GM19023 (cell line): Measurements from ENCODE around the gene RHNO1.

ENCODE experiments used
- ATAC-seq: cut with Tn5 transposase; IDR thresholded peaks from one replicate; pipeline ENCODE4 v1.9.1; 2021; ENCODE audit warnings: mild to moderate bottlenecking, moderate library complexity; ENCODE audit not compliant: unreplicated experiment

The RHNO1 gene, protein sequence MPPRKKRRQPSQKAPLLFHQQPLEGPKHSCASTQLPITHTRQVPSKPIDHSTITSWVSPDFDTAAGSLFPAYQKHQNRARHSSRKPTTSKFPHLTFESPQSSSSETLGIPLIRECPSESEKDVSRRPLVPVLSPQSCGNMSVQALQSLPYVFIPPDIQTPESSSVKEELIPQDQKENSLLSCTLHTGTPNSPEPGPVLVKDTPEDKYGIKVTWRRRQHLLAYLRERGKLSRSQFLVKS

GRCh38 chr12:2877047-2877952, at the start of gene RHNO1, which contains the start of gene FOXM1:
TSS of gene RHNO1 (plus strand) at chr12:2877223. CDS start at chr12:2885367, 8,144 bp downstream.
TSS of gene FOXM1 (minus strand) at chr12:2877174. CDS start at chr12:2874478, 2,696 bp downstream.
- ATAC-seq: peak; percentile 83

- no peak for ATAC-seq
Measured at GRCh38 chr12:2829275-2829674, 47.7 kb upstream of the RHNO1 start.

DNA sequence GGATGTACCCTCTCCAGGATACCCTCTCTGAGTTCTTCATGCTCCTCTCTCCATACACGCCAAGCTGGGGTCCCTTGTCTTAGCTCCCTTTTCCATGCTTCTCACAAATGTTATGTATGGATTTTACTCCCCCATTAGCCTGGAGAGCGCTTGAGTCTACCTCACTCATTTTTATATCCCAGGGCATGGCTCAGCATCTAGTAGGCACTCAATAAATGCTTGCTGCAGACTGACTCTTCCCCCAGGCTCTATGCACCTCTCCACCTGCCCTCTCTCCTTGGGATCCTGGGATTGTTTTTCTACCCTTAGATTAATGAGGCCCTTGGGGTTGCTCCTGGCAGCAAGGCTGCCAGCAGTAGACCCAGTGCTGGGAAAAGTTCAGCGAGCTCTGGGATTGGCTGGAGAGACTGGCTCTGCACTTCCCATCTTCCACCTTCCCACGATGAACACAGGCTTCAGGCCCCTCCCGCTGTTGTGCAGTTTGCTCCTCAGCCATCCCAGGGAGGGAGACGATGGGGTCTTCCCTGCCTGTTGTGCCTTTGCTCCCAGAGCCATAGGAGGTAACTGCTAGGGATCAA, 44.4 kb upstream of the RHNO1 start:
- no peak for ATAC-seq

DNA sequence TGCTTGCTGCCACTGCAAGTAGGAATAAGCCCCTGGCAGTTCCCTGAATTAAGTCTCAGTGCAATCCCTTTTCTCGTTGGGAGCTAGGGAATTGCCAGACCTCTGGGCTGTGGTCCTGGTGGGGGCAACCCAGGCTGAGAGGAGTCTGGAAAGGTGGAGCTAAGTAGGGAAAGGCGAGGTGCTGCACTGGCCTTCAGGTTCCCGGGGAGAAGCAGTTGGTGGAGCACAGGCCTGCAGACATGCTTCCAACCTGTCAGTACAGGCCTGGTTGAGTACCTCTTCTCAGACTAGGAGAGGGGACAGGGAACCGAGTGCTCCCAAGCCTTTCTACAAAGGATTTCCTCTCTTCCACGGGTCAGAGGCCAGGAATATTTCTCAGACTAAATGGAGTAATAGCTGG, 43.7 kb upstream of the RHNO1 start:
- no peak for ATAC-seq

DNA sequence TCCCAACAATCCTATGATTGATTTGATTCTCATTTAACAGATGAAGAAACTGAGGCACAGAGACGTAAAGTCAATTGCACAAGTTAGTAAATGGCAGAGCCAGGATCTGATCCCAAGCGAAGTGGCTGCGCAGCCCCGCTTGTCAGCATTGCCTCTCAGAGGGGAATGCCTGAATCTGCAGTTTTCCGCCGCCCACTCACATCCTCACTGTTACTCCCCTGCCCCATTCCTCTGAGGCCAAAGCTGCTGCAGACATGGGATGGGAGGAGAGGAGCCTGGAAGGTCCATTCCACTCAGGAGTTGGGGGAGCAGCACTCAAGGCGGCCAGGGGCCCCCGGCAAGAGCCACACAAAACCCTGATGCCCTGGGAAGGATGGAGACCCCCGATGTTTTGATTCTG, 43.2 kb upstream of the RHNO1 start:
- no peak for ATAC-seq

DNA sequence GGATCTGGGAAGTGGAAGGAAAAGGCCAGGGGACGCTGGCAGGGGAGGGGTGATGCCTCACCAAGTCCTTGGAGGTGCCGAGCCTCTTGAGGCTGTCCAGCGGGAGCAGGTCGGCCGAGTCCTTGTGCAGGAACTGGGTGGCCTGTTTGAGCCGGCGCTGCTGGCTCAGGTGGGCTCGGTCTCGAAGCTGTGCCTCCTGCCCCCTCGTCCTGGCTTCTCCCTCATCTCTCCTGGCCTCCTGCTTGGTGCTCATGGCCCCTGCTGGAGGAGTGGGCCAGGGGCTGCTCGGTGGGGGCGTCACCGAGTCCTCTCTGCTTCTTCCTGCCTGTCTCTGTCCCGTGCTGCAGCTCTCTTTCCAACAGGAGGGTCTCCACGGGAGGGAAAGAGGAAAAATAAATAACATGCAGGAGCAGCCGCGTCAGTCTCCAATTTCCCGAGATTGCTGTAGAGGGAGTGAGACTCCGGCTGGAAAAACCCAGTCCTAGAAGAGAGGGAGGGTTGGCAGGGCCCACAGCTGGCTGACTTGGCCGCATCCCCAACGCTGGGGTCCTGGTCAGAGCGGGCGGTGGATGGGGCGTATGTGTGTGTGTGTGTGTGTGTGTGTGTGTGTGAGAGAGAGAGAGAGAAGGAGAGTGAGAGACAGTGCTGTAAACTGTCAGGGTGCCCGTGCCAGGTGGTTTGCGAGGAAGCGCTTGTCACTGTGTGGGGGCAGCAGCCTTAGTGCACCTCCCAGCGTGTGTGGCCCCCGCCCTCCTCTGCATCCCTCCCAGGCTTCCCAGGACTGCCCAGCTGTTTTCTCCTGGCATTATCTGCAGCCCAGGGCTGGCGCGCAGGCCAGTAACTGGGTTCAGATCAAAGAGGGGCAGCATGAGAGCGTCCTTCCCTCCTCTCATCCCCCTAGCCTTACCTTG, 42.2 kb upstream of the RHNO1 start, which contains the start of gene NRIP2:
Gene NRIP2 (minus strand): TSS at position 455 of the 911 bp plus-strand sequence. CDS start 52 bp downstream, at position 403.
- ATAC-seq: no peak

GRCh38 chr12:2835691-2836403, 41.2 kb upstream of the RHNO1 start:
- no peak for ATAC-seq

- ATAC-seq: no peak
Measured at GRCh38 chr12:2836574-2836973, 40.4 kb upstream of the RHNO1 start.

- ATAC-seq: no peak
Measured at GRCh38 chr12:2841056-2841650, 35.9 kb upstream of the RHNO1 start.

- no peak for ATAC-seq
Measured at GRCh38 chr12:2842948-2843347, 34.1 kb upstream of the RHNO1 start.

GRCh38 chr12:2844786-2845185, 32.2 kb upstream of the RHNO1 start:
- no peak for ATAC-seq

GRCh38 chr12:2845280-2845679, 31.7 kb upstream of the RHNO1 start:
- no peak for ATAC-seq

DNA sequence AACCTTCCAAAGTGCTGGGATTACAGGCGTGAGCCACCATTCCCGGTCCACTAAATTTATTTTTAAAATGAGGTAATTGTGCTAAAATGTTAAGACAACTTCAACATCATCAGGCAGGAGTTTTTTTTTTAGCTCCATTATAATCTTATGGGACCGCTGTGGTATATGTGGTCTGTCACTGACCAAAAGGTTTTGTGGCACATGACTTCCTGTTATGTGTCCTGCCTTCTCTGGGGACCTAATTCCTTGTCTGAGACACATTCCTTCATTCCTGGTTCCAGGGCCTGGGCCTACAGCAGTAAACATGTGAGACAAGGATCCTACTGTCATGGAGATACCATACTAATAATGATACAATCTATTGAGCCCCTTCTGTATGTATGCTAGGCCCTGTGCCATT, 25.1 kb upstream of the RHNO1 start:
- no peak for ATAC-seq

GRCh38 chr12:2853626-2854025, 23.4 kb upstream of the RHNO1 start:
- ATAC-seq: no peak

DNA sequence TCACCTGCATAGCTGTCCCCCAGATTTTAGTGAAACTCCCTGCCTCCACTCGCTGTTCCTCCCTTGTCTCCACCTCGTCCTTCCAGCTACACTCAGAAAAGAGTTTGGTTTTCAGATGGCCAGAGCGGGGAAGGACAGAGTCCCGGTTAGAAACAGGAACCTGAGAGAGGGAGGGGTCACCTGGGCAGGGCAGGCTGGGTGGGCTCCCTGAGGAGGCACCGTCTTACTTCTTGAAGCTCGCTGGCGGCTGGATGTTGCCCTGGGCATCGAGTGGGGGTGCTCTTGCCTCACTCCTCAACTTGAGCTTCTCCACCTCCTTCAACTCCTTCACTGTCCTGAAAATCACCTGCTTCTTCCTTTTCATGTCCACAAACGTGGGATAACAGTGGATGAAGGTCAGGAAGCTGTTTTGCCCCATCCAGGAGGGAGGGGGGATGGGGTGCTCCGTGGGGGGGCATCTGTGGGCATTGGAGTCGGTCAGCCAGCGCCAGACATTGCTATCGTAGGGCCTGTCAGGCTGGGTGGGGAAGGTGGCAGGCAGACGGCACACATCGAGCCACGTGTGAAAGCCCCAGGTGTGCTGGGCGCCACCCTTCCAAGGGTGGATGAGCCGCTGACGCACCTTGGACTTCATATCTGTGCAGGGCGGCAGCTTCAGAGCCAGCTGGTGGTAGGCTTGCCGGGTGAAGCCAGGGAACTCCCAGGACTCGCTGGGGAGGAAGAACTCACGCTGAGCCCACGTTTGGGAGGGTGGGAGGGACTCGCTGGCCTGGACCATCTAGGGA, 22.2 kb upstream of the RHNO1 start:
- no peak for ATAC-seq

- no peak for ATAC-seq
Measured at GRCh38 chr12:2855546-2855945, 21.5 kb upstream of the RHNO1 start.

GRCh38 chr12:2856051-2856450, 21.0 kb upstream of the RHNO1 start:
- no peak for ATAC-seq

DNA sequence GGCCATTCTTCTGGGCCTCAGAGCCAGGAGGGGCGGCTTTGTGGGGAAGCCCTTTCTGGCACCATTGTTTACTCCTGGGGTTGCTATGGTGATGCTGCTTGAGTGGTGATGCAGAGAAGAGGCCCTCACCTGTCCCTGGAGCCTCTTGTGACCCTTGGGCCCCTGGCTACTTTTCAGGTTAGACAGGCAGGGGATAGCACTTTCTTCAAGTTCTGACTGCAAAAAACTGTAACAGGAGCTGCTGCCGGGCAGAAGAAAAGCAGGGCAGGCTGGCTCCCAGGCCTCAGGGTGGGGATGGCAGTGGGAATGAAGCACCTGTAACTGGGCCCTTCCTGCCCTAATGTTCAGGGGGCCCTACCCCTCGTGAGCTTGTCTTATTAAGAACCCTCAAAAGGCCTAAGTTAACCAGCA, 20.0 kb upstream of the RHNO1 start, which contains the start of gene TEX52:
Gene TEX52 (minus strand): TSS at position 19 of the 411 bp plus-strand sequence. CDS start 13 bp downstream, at position 6.
- no peak for ATAC-seq

DNA sequence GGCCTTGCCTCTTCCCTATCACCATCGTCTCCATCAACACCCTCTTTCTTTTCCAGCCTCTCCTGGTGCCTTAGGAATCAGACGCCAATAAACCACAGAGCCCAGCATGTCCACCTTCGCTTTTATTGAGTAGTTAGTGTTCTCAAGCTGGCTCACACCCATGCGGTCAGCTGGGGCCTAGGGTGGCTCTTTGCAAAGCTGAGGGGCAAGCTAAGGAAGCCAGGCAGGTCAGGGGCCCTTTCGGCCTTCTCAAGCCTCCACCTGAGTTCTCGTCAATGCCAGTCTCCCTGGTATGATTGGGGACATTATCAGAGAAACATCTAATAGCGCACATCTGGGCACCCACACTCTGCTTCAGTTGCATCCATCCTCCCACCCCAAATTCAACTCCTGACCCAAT, 19.4 kb upstream of the RHNO1 start:
- ATAC-seq: no peak
